ENCODE results near the gene SLC35F1. TPM values are rescaled to one million over a fixed set of nuclear protein-coding genes. Genes with fewer than 3 reads are reported as not detected.

Gene SLC35F1
- polyA plus RNA-seq, 1 donor (not counting 4 experiments of a cell fraction or from before 2014, with no cell fraction given) = not detected

GRCh38 chr6:118344014-118344670 lies 437.1 kb downstream of the SLC35F1 start:
- no peaks in the 10 kb centered on the region for H3K79me2 ChIP-seq (ENCODE audit: control insufficient read depth, insufficient read depth, low read length)
- H4K20me1 ChIP-seq (ENCODE audit: control insufficient read depth, extremely low read depth, insufficient read depth, low read length) = no peaks in the 10 kb centered on the region
- no peak overlapping the region for H3K27ac ChIP-seq (ENCODE audit: control insufficient read depth, insufficient read depth, low read length)
- no peak for DNase-seq (ENCODE audit: low read depth, low spot score)
- H3K27me3 ChIP-seq (ENCODE audit: control insufficient read depth, extremely low read depth, insufficient read depth, low read length) = no peaks in the 10 kb centered on the region
- no peak overlapping the region for H2AFZ ChIP-seq (ENCODE audit: control insufficient read depth, low read length)
- no peaks in the 10 kb centered on the region for H3K9me1 ChIP-seq (ENCODE audit: control insufficient read depth, extremely low read depth, insufficient read depth, low read length)
- dilution Hi-C loops (cut with MboI; ENCODE audit: extremely low pct_ligation_motif_present, low sequenced_read_pairs) = no loop called here
- H3K4me3 ChIP-seq (ENCODE audit: control insufficient read depth in 2 of 3, extremely low read depth in 1 of 3, insufficient read depth in 2 of 3, low read depth in 1 of 3, low read length in 3 of 3) = no peak overlapping the region
- TF ChIP-seq CTCF (optimal IDR thresholded peaks at IDR 0.05 in 1 of 3, IDR thresholded peaks at IDR 0.05 in 1 of 3, conservative IDR thresholded peaks at IDR 0.05 in 1 of 3; ENCODE audit: extremely low read depth in 1 of 3, insufficient read depth in 2 of 3, low read length in 3 of 3) (no peak), EZH2 (IDR thresholded peaks at IDR 0.05; ENCODE audit: low read length) (no peak)
- no peak for FAIRE-seq
- no peaks in the 10 kb centered on the region for H3K4me1 ChIP-seq (ENCODE audit: control insufficient read depth, extremely low read depth, insufficient read depth, low read length)
- H3K9me3 ChIP-seq (ENCODE audit: control insufficient read depth, low read depth, low read length) = no peaks in the 10 kb centered on the region
- no peak overlapping the region for H3K9ac ChIP-seq (ENCODE audit: control insufficient read depth, extremely low read depth, insufficient read depth, low read length)
- no peak overlapping the region for H3K4me2 ChIP-seq (ENCODE audit: control insufficient read depth, extremely low read depth, insufficient read depth, low read depth, low read length)
- no peaks in the 10 kb centered on the region for H3K36me3 ChIP-seq (ENCODE audit: control insufficient read depth in 2 of 2, extremely low read depth in 1 of 2, insufficient read depth in 2 of 2, low read length in 2 of 2)

GRCh38 chr6:118350881-118351430 lies 443.9 kb downstream of the SLC35F1 start:
- TF ChIP-seq EZH2 (IDR thresholded peaks at IDR 0.05; ENCODE audit: low read length) = no peak
- TF ChIP-seq CTCF (optimal IDR thresholded peaks at IDR 0.05 in 1 of 3, IDR thresholded peaks at IDR 0.05 in 1 of 3, conservative IDR thresholded peaks at IDR 0.05 in 1 of 3; ENCODE audit: extremely low read depth in 1 of 3, insufficient read depth in 2 of 3, low read length in 3 of 3) = no peak
- DNase-seq (ENCODE audit: low read depth, low spot score) (no peak), FAIRE-seq (no peak)
- Histone ChIP-seq H3K79me2 (ENCODE audit: control insufficient read depth, insufficient read depth, low read length) (no peaks in the 10 kb centered on the region), H3K4me3 (ENCODE audit: control insufficient read depth in 2 of 3, extremely low read depth in 1 of 3, insufficient read depth in 2 of 3, low read depth in 1 of 3, low read length in 3 of 3) (no peak overlapping the region), H3K9ac (ENCODE audit: control insufficient read depth, extremely low read depth, insufficient read depth, low read length) (no peak overlapping the region), H3K4me1 (ENCODE audit: control insufficient read depth, extremely low read depth, insufficient read depth, low read length) (no peaks in the 10 kb centered on the region), H3K27me3 (ENCODE audit: control insufficient read depth, extremely low read depth, insufficient read depth, low read length) (no peaks in the 10 kb centered on the region), H3K9me3 (ENCODE audit: control insufficient read depth, low read depth, low read length) (no peaks in the 10 kb centered on the region), H4K20me1 (ENCODE audit: control insufficient read depth, extremely low read depth, insufficient read depth, low read length) (no peaks in the 10 kb centered on the region), H3K4me2 (ENCODE audit: control insufficient read depth, extremely low read depth, insufficient read depth, low read depth, low read length) (no peak overlapping the region), H3K9me1 (ENCODE audit: control insufficient read depth, extremely low read depth, insufficient read depth, low read length) (no peaks in the 10 kb centered on the region), H3K27ac (ENCODE audit: control insufficient read depth, insufficient read depth, low read length) (no peak overlapping the region), H3K36me3 (ENCODE audit: control insufficient read depth in 2 of 2, extremely low read depth in 1 of 2, insufficient read depth in 2 of 2, low read length in 2 of 2) (no peaks in the 10 kb centered on the region), H2AFZ (ENCODE audit: control insufficient read depth, low read length) (no peak overlapping the region)
- dilution Hi-C loops (cut with MboI; ENCODE audit: extremely low pct_ligation_motif_present, low sequenced_read_pairs) = no loop called here
